Mesenchymal stem cell (in vitro differentiated cells and primary cell): Measurements from ENCODE around the gene PHETA1.
A peak's percentile ranks its signal among the peaks of the same experiment; 100 is the strongest.

Experiments used
- DNase-seq: peaks from one replicate; pipeline ENCODE4 v3.0.0-alpha.2; 2013
- H2AFZ ChIP-seq: one replicate; pipeline ENCODE4 v1.6.1; 2013; ENCODE audit warnings: low read depth, mild to moderate bottlenecking, control low read depth, inconsistent platforms, low read length, moderate library complexity
- H2AK5ac ChIP-seq: 2 replicates; pipeline ENCODE4 v1.6.1; 2013; ENCODE audit warnings: low read length, moderate library complexity, mild to moderate bottlenecking, inconsistent platforms; ENCODE audit not compliant: severe bottlenecking
- H2BK120ac ChIP-seq: one replicate; pipeline ENCODE4 v1.6.1; 2013; ENCODE audit warnings: low read depth, mild to moderate bottlenecking, inconsistent platforms, low read length, moderate library complexity
- H2BK12ac ChIP-seq, 2 experiments: one replicate each; pipeline ENCODE4 v1.6.1; 2013; ENCODE audit warnings: inconsistent platforms in 2 of 2, low read length in 2 of 2, mild to moderate bottlenecking in 2 of 2, moderate library complexity in 2 of 2, control low read depth in 1 of 2
- H2BK15ac ChIP-seq: one replicate; pipeline ENCODE4 v1.6.1; 2013; ENCODE audit warnings: mild to moderate bottlenecking, low read depth, inconsistent platforms; ENCODE audit not compliant: poor library complexity, severe bottlenecking
- H2BK5ac ChIP-seq: 2 replicates; pipeline ENCODE4 v1.6.1; 2013; ENCODE audit warnings: low read depth, mild to moderate bottlenecking, low read length, control low read depth, inconsistent platforms; ENCODE audit not compliant: poor library complexity, severe bottlenecking
- H3K14ac ChIP-seq, 2 experiments: one replicate each; pipeline ENCODE4 v1.6.1; 2013; ENCODE audit warnings: inconsistent platforms in 2 of 2, low read length in 2 of 2, control low read depth in 1 of 2, mild to moderate bottlenecking in 1 of 2, moderate library complexity in 1 of 2
- H3K18ac ChIP-seq, 2 experiments: one replicate each; pipeline ENCODE4 v1.6.1; 2013; ENCODE audit warnings: inconsistent platforms in 2 of 2, low read length in 2 of 2, control low read depth in 1 of 2, low read depth in 1 of 2, mild to moderate bottlenecking in 1 of 2
- H3K23ac ChIP-seq, 2 experiments: one replicate each; pipeline ENCODE4 v1.6.1; 2013; ENCODE audit warnings: inconsistent platforms in 2 of 2, low read length in 2 of 2, mild to moderate bottlenecking in 2 of 2, moderate library complexity in 2 of 2, control low read depth in 1 of 2
- H3K27ac ChIP-seq: 2 replicates; pipeline ENCODE4 v1.5.1; 2013; ENCODE audit warnings: mild to moderate bottlenecking, moderate library complexity, low read length, control low read depth, inconsistent platforms; ENCODE audit not compliant: poor library complexity, severe bottlenecking
- H3K27me3 ChIP-seq, 2 experiments: 2 replicates each; pipeline versions ENCODE4 v1.6.1 to v1.7.0; 2013; ENCODE audit warnings: low read length in 2 of 2, mild to moderate bottlenecking in 2 of 2, moderate library complexity in 2 of 2, control low read depth in 1 of 2, inconsistent platforms in 1 of 2; ENCODE audit not compliant: control insufficient read depth in 1 of 2, insufficient read depth in 1 of 2
- H3K36me3 ChIP-seq, 2 experiments: 2 replicates each; pipeline versions ENCODE4 v1.6.1 to v1.7.0; 2013; ENCODE audit warnings: low read length in 2 of 2, control low read depth in 1 of 2, inconsistent platforms in 1 of 2, low read depth in 1 of 2, mild to moderate bottlenecking in 1 of 2; ENCODE audit not compliant: insufficient read depth in 2 of 2, control insufficient read depth in 1 of 2
- H3K4ac ChIP-seq, 2 experiments: one replicate each; pipeline ENCODE4 v1.6.1; 2013; ENCODE audit warnings: inconsistent platforms in 2 of 2, low read length in 2 of 2, mild to moderate bottlenecking in 2 of 2, moderate library complexity in 2 of 2, control low read depth in 1 of 2, low read depth in 1 of 2
- H3K4me1 ChIP-seq: 2 replicates; pipeline ENCODE4 v1.6.1; 2013; ENCODE audit warnings: low read depth, low read length, control low read depth; ENCODE audit not compliant: control insufficient read depth, insufficient read depth
- H3K4me2 ChIP-seq: 2 replicates; pipeline ENCODE4 v1.6.1; 2013; ENCODE audit warnings: low read length, mild to moderate bottlenecking, inconsistent platforms; ENCODE audit not compliant: poor library complexity, severe bottlenecking
- H3K4me3 ChIP-seq, 2 experiments: 2 replicates each; pipeline versions ENCODE4 v1.5.1 to v1.7.0; 2013; ENCODE audit warnings: low read length in 2 of 2, mild to moderate bottlenecking in 2 of 2, control low read depth in 1 of 2, low read depth in 1 of 2; ENCODE audit not compliant: insufficient read depth in 1 of 2
- H3K79me1 ChIP-seq: replicated peaks from 2 replicates; pipeline ENCODE4 v1.6.1; 2013; ENCODE audit warnings: mild to moderate bottlenecking, control low read depth, low read length, inconsistent platforms; ENCODE audit not compliant: poor library complexity, severe bottlenecking
- H3K9ac ChIP-seq: 2 replicates; pipeline ENCODE4 v1.7.0; 2013; ENCODE audit warnings: mild to moderate bottlenecking, low read length, moderate library complexity
- H3K9me3 ChIP-seq: 2 replicates; pipeline ENCODE4 v1.7.0; 2013; ENCODE audit warnings: mild to moderate bottlenecking, low read length; ENCODE audit not compliant: control insufficient read depth
- H4K8ac ChIP-seq: one replicate; pipeline ENCODE4 v1.6.1; 2013; ENCODE audit warnings: inconsistent platforms, mild to moderate bottlenecking, low read length, moderate library complexity
- H4K91ac ChIP-seq: one replicate; pipeline ENCODE4 v1.6.1; 2013; ENCODE audit warnings: mild to moderate bottlenecking, low read length, inconsistent platforms
- WGBS: methylation state at CpG from one replicate; pipeline ENCODE4 v1.1.7; 2013; ENCODE audit warnings: mixed read lengths; 5-methylcytosine and 5-hydroxymethylcytosine counted together

PHETA1 gene

DNA sequence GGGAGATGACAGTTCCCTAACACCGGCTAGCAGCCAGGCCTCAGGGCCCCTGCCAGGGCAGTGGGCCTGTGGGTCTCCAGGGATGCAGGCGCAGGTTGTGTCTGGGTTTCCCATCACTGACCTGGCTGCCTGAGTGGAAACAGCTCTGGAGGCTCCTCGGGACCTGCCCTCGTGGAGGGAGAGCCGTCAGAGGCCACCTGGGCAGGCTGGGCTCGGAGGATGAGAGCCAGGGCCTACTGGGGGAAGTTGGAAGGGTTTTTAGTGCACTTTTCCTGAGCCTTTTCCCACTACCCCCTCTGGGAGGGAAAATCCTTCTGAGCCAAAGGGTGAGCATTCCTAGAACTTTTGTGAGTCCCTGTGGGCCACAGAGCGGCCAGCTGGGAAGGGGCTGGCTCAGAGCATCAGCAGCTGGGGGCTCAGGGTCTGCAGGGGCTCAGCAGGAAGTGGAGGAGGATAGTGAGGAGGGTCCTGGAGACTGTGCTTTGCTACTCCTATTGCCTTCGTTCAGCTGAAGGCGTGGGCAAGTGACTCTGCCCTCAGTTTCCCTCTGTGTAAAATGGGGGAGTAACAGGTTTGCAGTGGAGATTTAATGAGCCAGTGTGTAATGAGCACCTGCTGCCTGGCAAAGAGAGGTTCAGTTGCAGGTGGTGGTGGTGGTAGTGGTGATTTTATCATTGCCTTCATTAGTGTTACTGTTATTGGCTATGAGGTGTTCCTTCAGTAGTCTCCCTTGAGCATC, 38.7 kb upstream of the PHETA1 start:
- Histone ChIP-seq H3K9me3 (no peaks in the 10 kb centered on the region), H2AFZ (no peak overlapping the region), H3K27me3 (no peaks in the 10 kb centered on the region), H3K36me3 (peaks cover 0 to 8% of the 10 kb centered on the region in 2 experiments), H3K79me1 (no peaks in the 10 kb centered on the region), H3K4me2 (peak overlapping the region; percentile 74), H4K8ac (peak overlapping the region; percentile 70), H3K23ac (peak overlapping the region in 1 of 2 experiments; percentile 70), H3K14ac (peak overlapping the region in 1 of 2 experiments; percentile 72), H2BK15ac (no peak overlapping the region), H3K18ac (peak overlapping the region; percentile 79 to 81), H2BK120ac (peak overlapping the region; percentile 69), H2BK12ac (peak overlapping the region in 1 of 2 experiments; percentile 61), H3K9ac (peak overlapping the region; percentile 93), H3K4me3 (peak overlapping the region; percentile 92 to 98), H3K27ac (peak overlapping the region; percentile 94), H2AK5ac (peak overlapping the region; percentile 11), H3K4ac (peak overlapping the region; percentile 42 to 79), H2BK5ac (peak overlapping the region; percentile 19), H3K4me1 (peaks cover 56% of the 10 kb centered on the region), H4K91ac (peak overlapping the region; percentile 92)
- DNase-seq: no peak
- 29% methylated on average over 5 of the region's 9 CpGs for WGBS

DNA sequence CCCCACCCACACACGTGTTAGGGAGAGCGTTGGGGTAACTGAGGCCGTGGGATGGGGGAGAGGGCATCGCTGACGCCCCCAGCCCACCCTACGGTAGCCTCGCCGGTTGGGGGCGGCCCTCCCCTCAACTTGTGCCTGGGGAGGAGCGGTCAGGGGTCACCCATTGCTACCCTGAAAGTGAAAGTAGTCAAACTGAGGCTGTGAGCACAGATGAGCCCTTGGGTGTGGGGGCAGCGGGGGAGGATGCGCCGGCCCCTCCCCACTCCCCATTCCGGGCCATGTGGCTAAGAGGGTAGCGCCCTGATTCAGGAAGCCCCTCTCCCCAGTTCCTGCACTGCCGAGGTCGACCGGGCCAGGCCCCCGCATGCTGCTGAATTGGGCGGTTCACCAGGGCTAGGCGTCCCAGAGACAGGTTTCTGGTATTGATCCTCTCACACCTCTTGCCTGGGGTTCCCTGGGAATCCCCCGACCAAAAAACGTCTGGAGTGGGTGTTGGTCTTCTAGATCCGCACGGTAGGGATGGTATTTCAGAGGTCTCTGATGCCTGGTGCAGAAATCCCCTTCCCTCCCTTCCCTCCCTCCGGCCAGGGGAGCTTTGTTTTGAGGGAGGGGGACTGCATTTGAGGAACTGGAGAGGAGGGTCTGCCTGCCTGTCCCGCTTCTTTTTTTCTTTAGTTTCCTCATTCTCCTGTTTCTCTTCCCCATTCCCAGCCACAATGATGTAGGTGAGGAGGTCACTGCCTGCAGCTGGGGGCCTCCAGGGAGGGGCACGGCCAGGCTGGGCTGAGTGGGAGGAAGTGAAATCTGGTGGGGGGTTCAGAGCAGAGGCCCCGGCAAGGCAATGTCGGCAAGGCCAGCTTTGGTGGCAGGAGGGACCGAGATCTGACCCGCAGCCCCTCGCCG, 37.8 kb upstream of the PHETA1 start:
- H3K27ac ChIP-seq: peak overlapping the region; percentile 94
- peak overlapping the region; percentile 65 for H2AK5ac ChIP-seq
- H2AFZ ChIP-seq: no peak overlapping the region
- peak overlapping the region; percentile 96 for H4K8ac ChIP-seq
- H3K14ac ChIP-seq: peak overlapping the region; percentile 66 to 99
- no peaks in the 10 kb centered on the region for H3K9me3 ChIP-seq
- no peaks in the 10 kb centered on the region for H3K79me1 ChIP-seq
- peak overlapping the region; percentile 87 for H2BK15ac ChIP-seq
- H3K4me3 ChIP-seq: peak overlapping the region; percentile 92 to 98
- WGBS: 1% methylated on average over 28 of the region's 34 CpGs
- peak overlapping the region; percentile 74 for H3K4me2 ChIP-seq
- peak overlapping the region; percentile 97 for H2BK120ac ChIP-seq
- H3K27me3 ChIP-seq: no peaks in the 10 kb centered on the region
- peak overlapping the region; percentile 95 for H4K91ac ChIP-seq
- peaks cover 0 to 8% of the 10 kb centered on the region in 2 experiments for H3K36me3 ChIP-seq
- peak overlapping the region; percentile 91 to 98 for H3K23ac ChIP-seq
- H3K4me1 ChIP-seq: peaks cover 49% of the 10 kb centered on the region
- H3K4ac ChIP-seq: peak overlapping the region; percentile 87 to 97
- peak overlapping the region; percentile 94 to 100 for H3K18ac ChIP-seq
- H2BK5ac ChIP-seq: peak overlapping the region; percentile 70
- H2BK12ac ChIP-seq: peak overlapping the region in 1 of 2 experiments; percentile 93
- H3K9ac ChIP-seq: peak overlapping the region; percentile 93
- peak; percentile 49 for DNase-seq

DNA sequence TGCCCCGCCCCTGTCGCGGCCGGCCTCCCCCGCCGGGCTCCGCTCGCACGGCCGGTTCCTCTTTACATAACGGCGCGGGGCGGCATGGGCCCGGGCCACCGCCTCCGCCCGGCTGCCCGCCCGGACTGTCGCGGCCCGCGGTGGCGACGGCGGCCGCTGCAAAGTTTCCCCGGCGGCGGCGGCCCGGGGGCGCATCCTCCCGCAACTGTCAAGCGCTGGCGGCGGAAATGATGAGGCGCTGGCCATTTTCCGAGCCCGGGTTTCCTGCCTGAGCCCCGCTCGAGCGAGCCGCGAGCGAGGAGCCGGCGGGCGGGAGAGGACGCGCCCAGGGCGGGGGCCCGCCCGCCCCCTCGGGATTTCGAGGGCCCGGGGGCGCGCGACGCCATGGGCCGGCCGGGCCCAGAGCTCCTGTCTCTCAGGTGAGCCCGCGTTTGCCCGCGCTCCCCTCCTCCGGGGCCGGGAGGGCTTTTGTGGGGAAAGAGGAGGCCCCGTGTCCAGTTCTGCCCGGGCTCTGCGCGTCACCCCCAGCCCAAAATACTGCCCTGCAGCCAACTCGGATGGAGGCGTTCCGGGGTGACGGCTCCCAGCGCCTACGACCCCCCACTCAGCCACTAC, 37.1 kb upstream of the PHETA1 start, which contains the start of gene SH2B3:
Gene SH2B3, plus strand, starts transcription at position 65 of the 615 bp plus-strand sequence. CDS start 12,223 bp downstream, outside the sequence.
- Histone ChIP-seq H3K14ac (peak within 1 kb of the TSS in 1 of 2 experiments; percentile 99), H3K4me3 (peak within 1 kb of the TSS; percentile 92 to 98), H4K8ac (peak within 1 kb of the TSS; percentile 96), H2BK15ac (peak within 1 kb of the TSS; percentile 87), H3K4ac (peak within 1 kb of the TSS; percentile 87 to 97), H2BK12ac (peak within 1 kb of the TSS; percentile 55 to 93), H2AK5ac (peak within 1 kb of the TSS; percentile 65), H3K27ac (peak within 1 kb of the TSS; percentile 94), H3K18ac (peak within 1 kb of the TSS; percentile 96 to 100), H4K91ac (peak within 1 kb of the TSS; percentile 95), H2AFZ (peak within 1 kb of the TSS; percentile 58), H3K9me3 (no peaks in the 10 kb centered on the region), H3K9ac (peak within 1 kb of the TSS; percentile 93), H3K27me3 (no peaks in the 10 kb centered on the region), H2BK5ac (peak within 1 kb of the TSS; percentile 70), H3K23ac (peak within 1 kb of the TSS; percentile 91 to 98), H2BK120ac (peak within 1 kb of the TSS; percentile 97), H3K36me3 (peaks cover 0 to 4% of the 10 kb centered on the region in 2 experiments), H3K4me2 (peak within 1 kb of the TSS; percentile 74), H3K4me1 (peaks cover 45% of the 10 kb centered on the region), H3K79me1 (peaks cover 3% of the 10 kb centered on the region)
- under 1% methylated on average over 25 of the region's 80 CpGs for WGBS
- no peak for DNase-seq
